ENCODE results near the gene CFAP20. TPM values are rescaled to one million over a fixed set of nuclear protein-coding genes. Genes with fewer than 3 reads are reported as not detected.
A peak's percentile ranks its signal among the peaks of the same experiment; 100 is the strongest.

CFAP20 gene
- total and polyA plus RNA-seq, 2 of the 13 experiments (the other 11 are each of a cell fraction or from before 2014, with no cell fraction given), result 73.1 to 87.4 TPM

DNA sequence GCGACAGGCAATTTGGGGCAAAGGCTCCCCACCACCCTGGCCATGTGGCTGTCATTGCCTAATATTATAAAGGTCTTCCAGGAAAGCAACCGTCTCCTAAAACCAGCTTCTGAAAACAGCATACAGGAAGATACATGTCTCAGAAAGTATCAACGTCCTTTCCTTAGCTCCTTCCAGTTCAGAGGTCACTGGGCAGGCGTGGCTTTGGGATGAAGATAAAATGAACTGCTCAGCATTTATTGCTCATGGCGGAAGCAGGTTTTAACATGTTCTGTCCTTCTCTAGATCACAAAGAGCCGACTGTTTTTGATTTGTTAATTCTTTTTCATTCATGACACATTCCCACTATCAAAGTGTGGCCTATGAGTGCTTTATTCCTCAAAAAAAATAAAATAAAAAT is 8.0 kb downstream of the CFAP20 start:
- TF ChIP-seq MAFK (conservative IDR thresholded peaks at IDR 0.05 in 1 of 2, IDR thresholded peaks at IDR 0.05 in 1 of 2; ENCODE audit: low read length in 2 of 2) (peak in 1 of 2 experiments; percentile 54; a peak in 3 of 4 replicates), ZNF546 (CRISPR knock-in tag; conservative IDR thresholded peaks at IDR 0.05) (no peak), MAFF (IDR thresholded peaks at IDR 0.05; ENCODE audit: low read depth, low read length) (peak; percentile 34; the same call in 1 of the 2 replicates), HOXA9 (CRISPR knock-in tag; IDR thresholded peaks at IDR 0.05; ENCODE audit: borderline replicate concordance) (no peak)
- intact Hi-C loops (cut with micrococcal nuclease; ENCODE audit: unreplicated experiment) (no loop called here), in situ Hi-C loops (cut with HindIII; ENCODE audit: extremely low pct_ligation_motif_present, low pct_unique_long_range_greater_than_20kb) (no loop called here)
- Histone ChIP-seq H2AFZ (ENCODE audit: low read length) (no peak overlapping the region), H3K27me3 (ENCODE audit: control insufficient read depth in 1 of 2, insufficient read depth in 2 of 2, low read length in 2 of 2) (no peaks in the 10 kb centered on the region), H3K36me3 (replicated peaks in 1 of 2; ENCODE audit: control insufficient read depth in 1 of 2, insufficient read depth in 2 of 2, low read length in 2 of 2) (peaks cover 2 to 12% of the 10 kb centered on the region in 2 experiments), H3K4me2 (ENCODE audit: low read depth, low read length) (no peak overlapping the region), H4K20me1 (ENCODE audit: insufficient read depth, low read length) (peaks cover 64% of the 10 kb centered on the region), H3K4me1 (ENCODE audit: insufficient read depth, low read length) (peaks cover 60% of the 10 kb centered on the region), H3K27ac (ENCODE audit: extremely low read length, insufficient read depth, low read length) (no peak overlapping the region), H3K9ac (ENCODE audit: insufficient read depth, low read depth, low read length) (no peak overlapping the region), H3K4me3 (replicated peaks in 1 of 3; ENCODE audit: insufficient read depth in 1 of 3, low read depth in 2 of 3, low read length in 3 of 3) (no peak overlapping the region), H3K9me3 (ENCODE audit: low read length) (no peaks in the 10 kb centered on the region), H3K79me2 (ENCODE audit: insufficient read depth, low read length) (peaks cover 88% of the 10 kb centered on the region)
- BruUV-seq (replicated peaks), result no TSS peak
- no peak for ATAC-seq
- WGBS (ENCODE audit: low lambda C conversion rate), result 90% methylated on average over 6 of the region's 6 CpGs
- no peak for DNase-seq (ENCODE audit: low spot score)
- ChIA-PET POLR2A (interaction anchor here (2.5 kb wide), 1 partner anchor 97 kb away, joined by 28 read pairs; no protein-coding TSS in a partner anchor), CTCF (ENCODE audit: low intra/inter-chr PET ratio, low total read pairs) (interaction anchor here (1.0 to 4.0 kb wide), 3 partner anchors 24 to 101 kb away, joined by 3 to 40 read pairs (median 3); no protein-coding TSS in a partner anchor)
- FAIRE-seq, result no peak

DNA sequence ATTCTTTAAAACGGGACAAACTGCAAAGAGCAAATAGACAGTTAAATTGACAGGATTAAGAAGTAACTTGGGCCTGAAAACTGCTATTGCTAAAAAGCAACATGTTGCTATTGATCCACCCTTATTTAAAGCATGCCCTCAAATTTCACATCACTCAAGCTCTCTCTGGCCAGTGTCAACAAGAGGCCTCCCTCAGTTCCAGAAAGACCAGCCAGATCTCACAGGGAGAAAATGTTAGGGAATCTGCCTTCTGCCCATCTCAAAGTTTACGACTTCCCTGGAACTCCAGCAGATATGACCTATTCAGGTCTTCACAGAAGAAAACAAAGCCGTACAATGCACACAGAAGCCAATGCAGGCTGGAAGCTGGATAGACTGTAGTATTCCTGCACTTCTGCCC is 8.9 kb downstream of the CFAP20 start:
- in situ Hi-C loops (cut with HindIII; ENCODE audit: extremely low pct_ligation_motif_present, low pct_unique_long_range_greater_than_20kb) (no loop called here), intact Hi-C loops (cut with micrococcal nuclease; ENCODE audit: unreplicated experiment) (no loop called here)
- DNase-seq (ENCODE audit: low spot score) (no peak), ATAC-seq (no peak), FAIRE-seq (no peak)
- H3K36me3 ChIP-seq (replicated peaks in 1 of 2; ENCODE audit: control insufficient read depth in 1 of 2, insufficient read depth in 2 of 2, low read length in 2 of 2), result peaks cover 8 to 21% of the 10 kb centered on the region in 2 experiments
- BruUV-seq (replicated peaks), result no TSS peak
- ChIA-PET POLR2A (interaction anchor here (2.5 to 2.6 kb wide), 2 partner anchors 9 to 96 kb away, joined by 10 to 28 read pairs; partner anchors contain the start of gene CFAP20), CTCF (ENCODE audit: low intra/inter-chr PET ratio, low total read pairs) (interaction anchor here (1.2 to 4.0 kb wide), 2 partner anchors 96 to 100 kb away, joined by 3 to 40 read pairs; no protein-coding TSS in a partner anchor)
- 92% methylated on average over 3 of the region's 3 CpGs for WGBS (ENCODE audit: low lambda C conversion rate)
- H3K4me2 ChIP-seq (ENCODE audit: low read depth, low read length), result no peak overlapping the region
- no peak overlapping the region for H2AFZ ChIP-seq (ENCODE audit: low read length)
- no peak overlapping the region for H3K27ac ChIP-seq (ENCODE audit: extremely low read length, insufficient read depth, low read length)
- H3K9me3 ChIP-seq (ENCODE audit: low read length), result no peaks in the 10 kb centered on the region
- H3K27me3 ChIP-seq (ENCODE audit: control insufficient read depth in 1 of 2, insufficient read depth in 2 of 2, low read length in 2 of 2), result no peaks in the 10 kb centered on the region
- H3K79me2 ChIP-seq (ENCODE audit: insufficient read depth, low read length), result peaks cover 79% of the 10 kb centered on the region
- H3K4me1 ChIP-seq (ENCODE audit: insufficient read depth, low read length), result peaks cover 51% of the 10 kb centered on the region
- peaks cover 55% of the 10 kb centered on the region for H4K20me1 ChIP-seq (ENCODE audit: insufficient read depth, low read length)
- TF ChIP-seq ZNF367 (CRISPR knock-in tag; IDR thresholded peaks at IDR 0.05; ENCODE audit: borderline replicate concordance) (no peak), FOXA1 (IDR thresholded peaks at IDR 0.05) (no peak), FOXA1 (CRISPR knock-in tag; IDR thresholded peaks at IDR 0.05) (peak; percentile 31; the same call in 1 of the 2 replicates), NCOA5 (CRISPR knock-in tag; IDR thresholded peaks at IDR 0.05) (no peak)
- H3K9ac ChIP-seq (ENCODE audit: insufficient read depth, low read depth, low read length), result no peak overlapping the region
- no peak overlapping the region for H3K4me3 ChIP-seq (replicated peaks in 1 of 3; ENCODE audit: insufficient read depth in 1 of 3, low read depth in 2 of 3, low read length in 3 of 3)

All from HepG2 (cell line).